ENCODE data around the gene CMIP. TPM values are rescaled to one million over a fixed set of nuclear protein-coding genes. Genes with fewer than 3 reads are reported as not detected.
"Not testable (repeated sequence)": the region's sequence is repeated elsewhere in the genome, so short reads cannot be mapped to it uniquely, and the experiment has no call there.

The CMIP gene
- polyA plus RNA-seq, 1 experiment = 2.7 TPM

GRCh38 chr16:81739503-81739902 is 294.9 kb downstream of the CMIP start:
- H3K4me3 ChIP-seq (ENCODE audit: low read depth, low read length) = no peak overlapping the region
- TF ChIP-seq, protein P1, sequence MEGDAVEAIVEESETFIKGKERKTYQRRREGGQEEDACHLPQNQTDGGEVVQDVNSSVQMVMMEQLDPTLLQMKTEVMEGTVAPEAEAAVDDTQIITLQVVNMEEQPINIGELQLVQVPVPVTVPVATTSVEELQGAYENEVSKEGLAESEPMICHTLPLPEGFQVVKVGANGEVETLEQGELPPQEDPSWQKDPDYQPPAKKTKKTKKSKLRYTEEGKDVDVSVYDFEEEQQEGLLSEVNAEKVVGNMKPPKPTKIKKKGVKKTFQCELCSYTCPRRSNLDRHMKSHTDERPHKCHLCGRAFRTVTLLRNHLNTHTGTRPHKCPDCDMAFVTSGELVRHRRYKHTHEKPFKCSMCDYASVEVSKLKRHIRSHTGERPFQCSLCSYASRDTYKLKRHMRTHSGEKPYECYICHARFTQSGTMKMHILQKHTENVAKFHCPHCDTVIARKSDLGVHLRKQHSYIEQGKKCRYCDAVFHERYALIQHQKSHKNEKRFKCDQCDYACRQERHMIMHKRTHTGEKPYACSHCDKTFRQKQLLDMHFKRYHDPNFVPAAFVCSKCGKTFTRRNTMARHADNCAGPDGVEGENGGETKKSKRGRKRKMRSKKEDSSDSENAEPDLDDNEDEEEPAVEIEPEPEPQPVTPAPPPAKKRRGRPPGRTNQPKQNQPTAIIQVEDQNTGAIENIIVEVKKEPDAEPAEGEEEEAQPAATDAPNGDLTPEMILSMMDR (IDR thresholded peaks at IDR 0.05; ENCODE audit: low read depth, low read length) = no peak
- H3K27me3 ChIP-seq (ENCODE audit: control insufficient read depth, insufficient read depth, low read length) = peaks cover 12% of the 10 kb centered on the region
- ChIA-PET POLR2A (no interaction called here), CTCF (interaction anchor here (0.9 to 4.9 kb wide), 4 partner anchors 371 to 535 kb away, joined by 3 to 38 read pairs (median 13); no protein-coding TSS in a partner anchor)
- H3K27ac ChIP-seq (ENCODE audit: low read depth, low read length) = no peak overlapping the region
- H3K9me3 ChIP-seq (ENCODE audit: control insufficient read depth, insufficient read depth, low read length) = no peaks in the 10 kb centered on the region; the same call in 1 of the 2 replicates
- DNase-seq (ENCODE audit: low read depth, low spot score) = no peak

DNA sequence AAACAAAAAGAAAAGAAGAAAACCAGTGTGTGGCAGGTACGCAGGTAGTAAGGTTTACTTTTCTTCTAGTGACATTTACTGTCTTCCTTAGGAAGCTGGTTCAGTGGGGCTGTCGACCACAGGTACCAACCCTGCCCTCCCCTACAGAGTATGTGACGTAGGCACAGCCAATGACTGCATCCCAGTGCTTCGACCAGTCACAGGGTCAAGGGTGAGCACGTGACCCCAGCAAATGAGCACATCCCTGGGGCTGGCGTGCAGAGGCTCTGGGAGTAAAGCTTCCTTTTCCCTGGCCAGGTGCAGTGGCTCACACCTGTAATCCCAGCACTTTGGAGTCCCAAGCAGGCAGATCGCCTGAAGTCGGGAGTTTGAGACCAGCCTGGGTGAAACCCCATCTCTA is 295.6 kb downstream of the CMIP start:
- Histone ChIP-seq H3K27ac (ENCODE audit: low read depth, low read length) (no peak overlapping the region), H3K4me3 (ENCODE audit: low read depth, low read length) (no peak overlapping the region), H3K27me3 (ENCODE audit: control insufficient read depth, insufficient read depth, low read length) (peaks cover 12% of the 10 kb centered on the region), H3K9me3 (ENCODE audit: control insufficient read depth, insufficient read depth, low read length) (no peaks in the 10 kb centered on the region)
- DNase-seq (ENCODE audit: low read depth, low spot score) = no peak
- POLR2A ChIA-PET = no interaction called here
- CTCF ChIA-PET = interaction anchor here (0.7 to 4.9 kb wide), 3 partner anchors 109 to 535 kb away, joined by 5 to 38 read pairs (median 8); no protein-coding TSS in a partner anchor
- TF ChIP-seq, protein P1 (IDR thresholded peaks at IDR 0.05; ENCODE audit: low read depth, low read length) = no peak

GRCh38 chr16:81741430-81741770 is 296.8 kb downstream of the CMIP start:
- CTCF ChIA-PET = interaction anchor here (1.3 to 4.9 kb wide), 4 partner anchors 337 to 737 kb away, joined by 3 to 38 read pairs (median 4); no protein-coding TSS in a partner anchor
- H3K27ac ChIP-seq (ENCODE audit: low read depth, low read length); H3K9me3 ChIP-seq (ENCODE audit: control insufficient read depth, insufficient read depth, low read length); H3K4me3 ChIP-seq (ENCODE audit: low read depth, low read length); DNase-seq (ENCODE audit: low read depth, low spot score); POLR2A ChIA-PET: not testable (repeated sequence)
- peaks cover 12% of the 10 kb centered on the region for H3K27me3 ChIP-seq (ENCODE audit: control insufficient read depth, insufficient read depth, low read length)

DNA sequence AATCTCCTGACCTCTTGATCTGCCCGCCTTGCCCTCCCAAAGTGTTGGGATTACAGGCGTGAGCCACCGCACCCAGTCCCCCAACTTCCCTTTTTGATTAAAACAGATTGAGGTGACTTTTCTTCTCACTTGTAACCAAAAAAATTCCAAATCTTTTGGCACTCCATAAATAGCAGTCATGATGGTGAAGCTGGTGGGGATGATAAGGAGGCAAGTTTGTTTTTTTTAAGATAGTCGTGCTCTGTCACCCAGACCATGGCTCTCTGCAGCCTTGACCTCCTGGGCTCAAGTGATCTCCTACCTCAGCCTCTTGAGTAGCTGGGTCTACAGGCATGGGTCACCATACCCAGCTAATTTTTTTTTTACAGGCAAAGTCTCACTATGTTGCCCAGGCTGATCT is 299.8 kb downstream of the CMIP start:
- H3K9me3 ChIP-seq (ENCODE audit: control insufficient read depth, insufficient read depth, low read length) = no peaks in the 10 kb centered on the region
- no peak overlapping the region for H3K27ac ChIP-seq (ENCODE audit: low read depth, low read length)
- TF ChIP-seq, protein P1 (IDR thresholded peaks at IDR 0.05; ENCODE audit: low read depth, low read length) = no peak
- peaks cover 21% of the 10 kb centered on the region for H3K27me3 ChIP-seq (ENCODE audit: control insufficient read depth, insufficient read depth, low read length)
- no peak for DNase-seq (ENCODE audit: low read depth, low spot score)
- ChIA-PET POLR2A (no interaction called here), CTCF (interaction anchor here (1.1 kb wide), 1 partner anchor 376 kb away, joined by 4 read pairs; no protein-coding TSS in a partner anchor)
- no peak overlapping the region for H3K4me3 ChIP-seq (ENCODE audit: low read depth, low read length)

DNA sequence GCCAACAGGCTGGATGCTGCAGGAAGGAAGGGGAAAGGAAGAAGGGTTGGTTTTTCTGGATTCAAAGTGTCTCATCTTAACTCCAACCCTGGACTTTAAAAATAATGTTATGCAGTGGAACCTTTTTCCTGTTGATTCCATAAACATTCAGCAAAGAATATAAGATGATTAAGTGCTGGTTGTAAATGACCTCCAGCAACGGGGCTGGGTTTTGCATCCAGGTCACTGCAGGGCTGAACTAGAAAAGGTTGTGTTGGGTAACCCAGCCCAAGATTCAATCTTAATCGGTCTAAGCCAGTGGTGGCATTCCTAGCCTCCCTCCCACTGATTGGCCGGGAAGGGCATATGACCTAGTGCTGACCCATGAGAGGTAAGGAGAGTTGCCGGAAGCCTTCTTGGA is 300.3 kb downstream of the CMIP start:
- TF ChIP-seq, protein P1 (IDR thresholded peaks at IDR 0.05; ENCODE audit: low read depth, low read length) = no peak
- ChIA-PET POLR2A (no interaction called here), CTCF (interaction anchor here (1.1 kb wide), 1 partner anchor 377 kb away, joined by 4 read pairs; no protein-coding TSS in a partner anchor)
- H3K4me3 ChIP-seq (ENCODE audit: low read depth, low read length) = no peak overlapping the region
- no peak overlapping the region for H3K27ac ChIP-seq (ENCODE audit: low read depth, low read length)
- peaks cover 18% of the 10 kb centered on the region for H3K27me3 ChIP-seq (ENCODE audit: control insufficient read depth, insufficient read depth, low read length)
- no peak for DNase-seq (ENCODE audit: low read depth, low spot score)
- H3K9me3 ChIP-seq (ENCODE audit: control insufficient read depth, insufficient read depth, low read length) = no peaks in the 10 kb centered on the region
